GM18867 (cell line): Measurements from ENCODE around the gene MAGEA2B.
"Not testable (repeated sequence)": the region's sequence is repeated elsewhere in the genome, so short reads cannot be mapped to it uniquely, and the experiment has no call there.

Experiments used
- ATAC-seq: cut with Tn5 transposase; IDR thresholded peaks from one replicate; pipeline ENCODE4 v1.9.1; 2021; ENCODE audit warnings: mild to moderate bottlenecking, moderate library complexity; ENCODE audit not compliant: unreplicated experiment

Gene MAGEA2B

GRCh38 chrX:152754871-152755270 lies 40.4 kb downstream of the MAGEA2B start:
- not testable (repeated sequence) for ATAC-seq

GRCh38 chrX:152758918-152759317 lies 44.5 kb downstream of the MAGEA2B start, which contains the start of gene CSAG3:
Gene CSAG3 (plus strand): TSS chrX:152759218.
- ATAC-seq = not testable (repeated sequence)

GRCh38 chrX:152759544-152759943 lies 45.1 kb downstream of the MAGEA2B start:
- not testable (repeated sequence) for ATAC-seq

GRCh38 chrX:152761582-152761981 lies 47.2 kb downstream of the MAGEA2B start:
- ATAC-seq = not testable (repeated sequence)

GRCh38 chrX:152766562-152766961 lies 52.1 kb downstream of the MAGEA2B start:
- not testable (repeated sequence) for ATAC-seq
